Body of pancreas (tissue), 4 donors: ENCODE results near the gene SSX4B.
"Not testable (repeated sequence)": the region's sequence is repeated elsewhere in the genome, so short reads cannot be mapped to it uniquely, and the experiment has no call there.

Source experiments
- POLR2A ChIP-seq, 3 donors: fragments of 450-650 bp; IDR thresholded peaks; one replicate each; pipeline ENCODE4 v1.6.1; 2016; ENCODE audit warnings: antibody characterized with exemption in 3 of 3, mild to moderate bottlenecking in 2 of 3
- TF ChIP-seq, protein P1 (sequence below), 7 experiments: fragments of 450-650 bp in 4 of 7; fragments of 200-600 bp in 3 of 7; sonication (generic) in 3 of 7; IDR thresholded peaks; one replicate each; pipeline ENCODE4 v1.5.1; 2016 to 2019; ENCODE audit warnings: antibody characterized with exemption in 7 of 7

DNA sequence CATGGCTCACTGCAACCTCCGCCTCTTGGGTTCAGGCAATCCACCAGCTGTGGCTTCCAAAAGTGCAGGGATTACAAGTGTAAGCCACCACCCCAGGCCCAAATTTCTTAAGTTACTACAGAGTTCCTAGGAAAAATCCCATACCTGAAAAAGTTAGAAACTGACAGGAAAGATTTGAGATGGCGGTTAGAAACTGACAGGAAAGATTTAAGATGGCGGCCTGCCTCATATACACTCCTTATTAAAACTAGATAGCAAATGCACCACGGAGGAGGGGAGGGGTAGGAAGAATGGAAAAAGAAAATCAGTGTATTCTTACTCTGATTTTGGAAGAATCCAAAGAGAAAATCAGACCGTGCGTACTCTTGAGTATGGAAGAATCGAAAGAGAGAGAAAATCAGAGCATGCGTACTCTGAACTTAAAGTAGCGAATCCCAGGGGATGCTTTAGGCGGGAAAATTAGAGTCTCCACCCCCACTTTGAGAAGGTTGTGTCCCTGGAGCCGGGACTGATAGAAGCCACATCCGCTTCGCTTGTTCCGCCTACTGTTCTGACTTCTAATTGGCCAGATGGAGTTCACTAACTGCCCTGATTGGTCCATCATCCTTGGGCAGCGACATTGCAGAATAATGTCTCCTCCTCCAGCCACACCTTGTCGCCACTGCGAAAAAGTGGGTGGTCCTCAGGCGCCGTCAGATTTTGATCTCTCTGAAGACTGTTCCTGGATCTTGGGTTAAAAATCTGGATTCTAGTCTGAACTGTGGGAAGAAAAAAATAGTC is 55.3 kb downstream of the SSX4B start, which contains the start of gene SSX3:
- TF ChIP-seq, protein P1, sequence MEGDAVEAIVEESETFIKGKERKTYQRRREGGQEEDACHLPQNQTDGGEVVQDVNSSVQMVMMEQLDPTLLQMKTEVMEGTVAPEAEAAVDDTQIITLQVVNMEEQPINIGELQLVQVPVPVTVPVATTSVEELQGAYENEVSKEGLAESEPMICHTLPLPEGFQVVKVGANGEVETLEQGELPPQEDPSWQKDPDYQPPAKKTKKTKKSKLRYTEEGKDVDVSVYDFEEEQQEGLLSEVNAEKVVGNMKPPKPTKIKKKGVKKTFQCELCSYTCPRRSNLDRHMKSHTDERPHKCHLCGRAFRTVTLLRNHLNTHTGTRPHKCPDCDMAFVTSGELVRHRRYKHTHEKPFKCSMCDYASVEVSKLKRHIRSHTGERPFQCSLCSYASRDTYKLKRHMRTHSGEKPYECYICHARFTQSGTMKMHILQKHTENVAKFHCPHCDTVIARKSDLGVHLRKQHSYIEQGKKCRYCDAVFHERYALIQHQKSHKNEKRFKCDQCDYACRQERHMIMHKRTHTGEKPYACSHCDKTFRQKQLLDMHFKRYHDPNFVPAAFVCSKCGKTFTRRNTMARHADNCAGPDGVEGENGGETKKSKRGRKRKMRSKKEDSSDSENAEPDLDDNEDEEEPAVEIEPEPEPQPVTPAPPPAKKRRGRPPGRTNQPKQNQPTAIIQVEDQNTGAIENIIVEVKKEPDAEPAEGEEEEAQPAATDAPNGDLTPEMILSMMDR (IDR thresholded peaks at IDR 0.05) = not testable (repeated sequence)
- not testable (repeated sequence) for TF ChIP-seq POLR2A (IDR thresholded peaks at IDR 0.05)
